HepG2 (cell line): ENCODE data around the gene CARS1. TPM values are rescaled to one million over a fixed set of nuclear protein-coding genes. Genes with fewer than 3 reads are reported as not detected.
A peak's percentile ranks its signal among the peaks of the same experiment; 100 is the strongest.

Experiments used
- BHLHE40 ChIP-seq: IDR thresholded peaks from 2 replicates; pipeline ENCODE4 v1.6.1; 2011; ENCODE audit warnings: low read length, improper control_type of control experiment
- BORCS8-MEF2B ChIP-seq: sonication (generic); formaldehyde crosslinking; IDR thresholded peaks from 2 replicates; pipeline ENCODE4 v1.8.0; 2022; ENCODE audit warnings: mild to moderate bottlenecking, missing genetic modification reagents
- CENPT ChIP-seq: sonication (generic); formaldehyde crosslinking; IDR thresholded peaks from 2 replicates; pipeline ENCODE4 v1.8.0; 2022; ENCODE audit warnings: low read depth, mild to moderate bottlenecking, moderate library complexity, missing genetic modification reagents
- FOXJ3 ChIP-seq: sonication (generic); formaldehyde crosslinking; IDR thresholded peaks from 2 replicates; pipeline ENCODE4 v1.4.0; 2020; ENCODE audit warnings: missing genetic modification reagents, mild to moderate bottlenecking, borderline replicate concordance
- IKZF5 ChIP-seq: IDR thresholded peaks from 2 replicates; pipeline ENCODE4 v1.6.1; 2018; ENCODE audit warnings: missing genetic modification reagents, mild to moderate bottlenecking, missing compliant biosample characterization
- KAT7 ChIP-seq: IDR thresholded peaks from 2 replicates; pipeline ENCODE4 v1.6.1; 2018; ENCODE audit warnings: borderline replicate concordance, missing compliant biosample characterization
- KDM3A ChIP-seq: IDR thresholded peaks from 2 replicates; pipeline ENCODE4 v1.6.1; 2018; ENCODE audit warnings: low read depth, missing compliant biosample characterization
- KMT2B ChIP-seq: IDR thresholded peaks from 2 replicates; pipeline ENCODE4 v1.6.1; 2016; ENCODE audit warnings: missing genetic modification reagents, missing compliant biosample characterization
- MED13 ChIP-seq: sonication (generic); formaldehyde crosslinking; IDR thresholded peaks from 2 replicates; pipeline ENCODE4 v1.5.0; 2020; ENCODE audit warnings: missing genetic modification reagents
- MIXL1 ChIP-seq: IDR thresholded peaks from 2 replicates; pipeline ENCODE4 v1.6.1; 2016
- MLXIP ChIP-seq: sonication (generic); formaldehyde crosslinking; IDR thresholded peaks from 2 replicates; pipeline ENCODE4 v1.9.0; 2021; ENCODE audit warnings: missing genetic modification reagents, borderline replicate concordance
- PHF21A ChIP-seq: sonication (generic); formaldehyde crosslinking; IDR thresholded peaks from 2 replicates; pipeline ENCODE4 v1.5.0; 2020; ENCODE audit warnings: mild to moderate bottlenecking, missing genetic modification reagents
- PITX1 ChIP-seq: sonication (generic); formaldehyde crosslinking; IDR thresholded peaks from 2 replicates; pipeline ENCODE4 v1.5.1; 2020; ENCODE audit warnings: mild to moderate bottlenecking, missing genetic modification reagents
- RBM22 ChIP-seq: fragments of 200-400 bp; formaldehyde crosslinking; optimal IDR thresholded peaks from 2 replicates; pipeline ENCODE3; 2017; ENCODE audit warnings: mild to moderate bottlenecking, low read length, moderate library complexity
- SOX13 ChIP-seq, 3 experiments: fragments of 450-650 bp in 1 of 3; sonication (generic) in 1 of 3; formaldehyde crosslinking in 1 of 3; IDR thresholded peaks in 2 of 3; conservative IDR thresholded peaks in 1 of 3; 2 replicates each; pipeline versions ENCODE4 v1.5.0 to v1.6.1; 2016 to 2020; ENCODE audit warnings: antibody characterized with exemption in 1 of 3, mild to moderate bottlenecking in 1 of 3, missing compliant biosample characterization in 1 of 3, missing genetic modification reagents in 1 of 3, moderate library complexity in 1 of 3
- SRY ChIP-seq: sonication (generic); formaldehyde crosslinking; IDR thresholded peaks from 2 replicates; pipeline ENCODE4 v1.8.0; 2022; ENCODE audit warnings: mild to moderate bottlenecking, missing genetic modification reagents
- TEAD3 ChIP-seq: optimal IDR thresholded peaks from 2 replicates; pipeline ENCODE3; 2016; ENCODE audit warnings: borderline replicate concordance
- ZFX ChIP-seq: sonication (generic); formaldehyde crosslinking; IDR thresholded peaks from 2 replicates; pipeline ENCODE4 v1.4.0; 2020; ENCODE audit warnings: mild to moderate bottlenecking, low read depth, missing genetic modification reagents, moderate library complexity
- ZNF235 ChIP-seq: sonication (generic); formaldehyde crosslinking; IDR thresholded peaks from 2 replicates; pipeline ENCODE4 v1.8.1; 2023; ENCODE audit warnings: mild to moderate bottlenecking, missing genetic modification reagents, borderline replicate concordance
- ZNF317 ChIP-seq: sonication (generic); formaldehyde crosslinking; IDR thresholded peaks from 2 replicates; pipeline ENCODE4 v1.5.0; 2020; ENCODE audit warnings: mild to moderate bottlenecking, missing genetic modification reagents
- ZNF558 ChIP-seq: sonication (generic); formaldehyde crosslinking; IDR thresholded peaks from 2 replicates; pipeline ENCODE4 v1.9.0; 2022; ENCODE audit warnings: mild to moderate bottlenecking, missing genetic modification reagents, borderline replicate concordance
- ZNF564 ChIP-seq: sonication (generic); formaldehyde crosslinking; IDR thresholded peaks from 2 replicates; pipeline ENCODE4 v1.8.1; 2023; ENCODE audit warnings: mild to moderate bottlenecking, missing genetic modification reagents
- ZNF761 ChIP-seq: sonication (generic); formaldehyde crosslinking; conservative IDR thresholded peaks from 2 replicates; pipeline ENCODE4 v1.4.0; 2020; ENCODE audit warnings: mild to moderate bottlenecking, missing genetic modification reagents
- ZNF777 ChIP-seq: sonication (generic); formaldehyde crosslinking; IDR thresholded peaks from 2 replicates; pipeline ENCODE4 v1.4.0; 2020; ENCODE audit warnings: missing genetic modification reagents
- polyA plus RNA-seq, 8 experiments: library from polyadenylated mRNA; depleted of rRNA in 3 of 8; stranded (reverse) in 7 of 8; unstranded in 1 of 8; fragments of >200 nt; fragmentation: Illumina TruSeq in 4 of 8; extraction: Trizol in 4 of 8; gene quantifications; 2 replicates each; pipeline versions ENCODE4 v1.2.1 to v1.2.3, GENCODE V29; 2011 to 2016; ENCODE audit warnings: low read depth in 4 of 8, missing spikeins in 1 of 8, mixed read lengths in 1 of 8; ENCODE audit not compliant: insufficient read depth in 1 of 8
- total RNA-seq, 5 experiments: library from RNA; depleted of rRNA; stranded (reverse); fragments of >200 nt; fragmentation: Illumina TruSeq; extraction: Trizol; gene quantifications; 2 replicates each; pipeline ENCODE4 v1.2.3, GENCODE V29; 2016; ENCODE audit warnings: low read depth in 1 of 5
- TF ChIP-seq, protein P1 (sequence below): conservative IDR thresholded peaks from 2 replicates; pipeline ENCODE4 v1.6.1; 2018; ENCODE audit warnings: missing genetic modification reagents

CARS1 gene
- total and polyA plus RNA-seq, 2 of the 13 experiments (the other 11 are each of a cell fraction or from before 2014, with no cell fraction given): 33.8 to 47.0 TPM

GRCh38 chr11:2991452-2992233 lies 65.6 kb downstream of the CARS1 start (continued):
- TF ChIP-seq ZNF777 (peak; percentile 9; the same call in 1 of the 2 replicates), KMT2B (CRISPR knock-in tag) (no peak), PITX1 (CRISPR knock-in tag) (0 out of 2 replicates have a peak, but pooled peaks have one; percentile 8), BHLHE40 (no peak), KDM3A (no peak), ZNF564 (CRISPR knock-in tag) (0 out of 2 replicates have a peak, but pooled peaks have one; percentile 14), ZNF761 (CRISPR knock-in tag) (0 out of 2 replicates have a peak, but pooled peaks have one; percentile 28), SOX13 (IDR thresholded peaks at IDR 0.05) (no peak), SOX13 (CRISPR knock-in tag; conservative IDR thresholded peaks at IDR 0.05 in 1 of 2, IDR thresholded peaks at IDR 0.05 in 1 of 2) (no peak), BORCS8-MEF2B (CRISPR knock-in tag) (no peak), MIXL1 (CRISPR knock-in tag) (no peak), FOXJ3 (CRISPR knock-in tag) (no peak; the same call in 1 of the 2 replicates), MED13 (CRISPR knock-in tag) (0 out of 2 replicates have a peak, but pooled peaks have one; percentile 14), PHF21A (CRISPR knock-in tag) (peak; percentile 20; the same call in 1 of the 2 replicates), IKZF5 (CRISPR knock-in tag) (0 out of 2 replicates have a peak, but pooled peaks have one; percentile 7), CENPT (no peak), KAT7 (CRISPR knock-in tag) (0 out of 2 replicates have a peak, but pooled peaks have one; percentile 19), TEAD3 (CRISPR knock-in tag) (peak; percentile 14), SRY (peak; percentile 11; the same call in 1 of the 2 replicates), MLXIP (CRISPR knock-in tag) (no peak), ZNF558 (CRISPR knock-in tag) (0 out of 2 replicates have a peak, but pooled peaks have one; percentile 27), ZNF317 (CRISPR knock-in tag) (0 out of 2 replicates have a peak, but pooled peaks have one; percentile 1), RBM22 (no peak), ZFX (CRISPR knock-in tag) (peak; percentile 35), ZNF235 (CRISPR knock-in tag) (no peak)
- TF ChIP-seq, protein P1, sequence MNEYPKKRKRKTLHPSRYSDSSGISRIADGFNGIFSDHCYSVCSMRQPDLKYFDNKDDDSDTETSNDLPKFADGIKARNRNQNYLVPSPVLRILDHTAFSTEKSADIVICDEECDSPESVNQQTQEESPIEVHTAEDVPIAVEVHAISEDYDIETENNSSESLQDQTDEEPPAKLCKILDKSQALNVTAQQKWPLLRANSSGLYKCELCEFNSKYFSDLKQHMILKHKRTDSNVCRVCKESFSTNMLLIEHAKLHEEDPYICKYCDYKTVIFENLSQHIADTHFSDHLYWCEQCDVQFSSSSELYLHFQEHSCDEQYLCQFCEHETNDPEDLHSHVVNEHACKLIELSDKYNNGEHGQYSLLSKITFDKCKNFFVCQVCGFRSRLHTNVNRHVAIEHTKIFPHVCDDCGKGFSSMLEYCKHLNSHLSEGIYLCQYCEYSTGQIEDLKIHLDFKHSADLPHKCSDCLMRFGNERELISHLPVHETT (CRISPR knock-in tag): peak; percentile 46; the same call in 1 of the 2 replicates
